ACHN (cell line): Measurements from ENCODE around the gene SCRN3.

Source experiments
- DNase-seq: peaks from one replicate; pipeline ENCODE4 v3.0.0-alpha.2; 2015
- in situ Hi-C: cut with HindIII; loops from 2 replicates; pipeline ENCODE4 v1.10.0; 2017; ENCODE audit warnings: low sequenced_read_pairs, low pct_ligation_motif_present, low pct_unique_long_range_greater_than_20kb

Gene SCRN3

GRCh38 chr2:174450021-174450816 is 54.7 kb downstream of the SCRN3 start:
- in situ Hi-C loops = no loop called here
- DNase-seq = no peak

DNA sequence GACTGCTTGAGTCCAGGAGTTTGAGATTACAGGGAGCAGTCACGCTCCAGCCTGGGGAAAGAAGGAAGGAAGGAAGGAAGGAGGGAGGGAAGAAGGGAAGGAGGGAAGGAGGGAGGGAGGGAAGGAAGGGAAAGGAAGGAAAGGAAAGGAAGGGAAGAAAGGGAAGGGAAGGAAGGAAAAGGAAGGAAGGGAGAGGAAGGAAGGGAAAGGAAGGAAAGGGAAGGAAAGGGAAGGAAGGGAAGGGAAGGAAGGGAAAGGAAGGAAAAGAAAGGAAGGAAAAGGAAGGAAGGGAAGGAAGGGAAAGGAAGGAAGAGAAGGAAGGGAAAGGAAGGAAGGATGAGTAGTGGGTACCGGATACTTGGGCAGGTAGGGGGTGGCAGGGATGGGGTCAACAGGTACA is 59.0 kb downstream of the SCRN3 start:
- no peak for DNase-seq
- in situ Hi-C loops = no loop called here

DNA sequence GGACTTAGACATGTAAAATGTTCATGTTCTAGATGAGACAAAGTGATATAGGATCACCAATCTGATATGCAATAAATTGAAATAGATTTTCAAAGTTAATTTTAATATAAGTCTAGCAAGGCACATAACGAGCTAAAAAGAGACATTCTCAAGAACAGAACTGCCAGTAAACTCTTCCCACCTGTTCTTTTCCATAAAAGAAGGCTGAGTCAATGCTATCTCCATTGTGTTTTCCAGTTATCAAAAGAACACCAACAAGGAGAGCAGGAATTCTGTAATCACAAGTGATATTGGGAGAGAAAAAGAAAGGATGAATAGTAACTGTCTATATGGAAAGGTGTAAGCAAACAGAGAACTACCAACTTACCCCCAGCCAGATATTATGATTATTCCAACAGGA is 65.7 kb downstream of the SCRN3 start:
- no peak for DNase-seq
- in situ Hi-C loops = no loop called here

- in situ Hi-C loops = no loop called here
- peak; percentile 28 for DNase-seq
These were observed 69.8 kb downstream of the SCRN3 start for GRCh38 chr2:174465327-174465726.

- in situ Hi-C loops = no loop called here
- no peak for DNase-seq
These were observed 78.3 kb downstream of the SCRN3 start for GRCh38 chr2:174473796-174474195.

DNA sequence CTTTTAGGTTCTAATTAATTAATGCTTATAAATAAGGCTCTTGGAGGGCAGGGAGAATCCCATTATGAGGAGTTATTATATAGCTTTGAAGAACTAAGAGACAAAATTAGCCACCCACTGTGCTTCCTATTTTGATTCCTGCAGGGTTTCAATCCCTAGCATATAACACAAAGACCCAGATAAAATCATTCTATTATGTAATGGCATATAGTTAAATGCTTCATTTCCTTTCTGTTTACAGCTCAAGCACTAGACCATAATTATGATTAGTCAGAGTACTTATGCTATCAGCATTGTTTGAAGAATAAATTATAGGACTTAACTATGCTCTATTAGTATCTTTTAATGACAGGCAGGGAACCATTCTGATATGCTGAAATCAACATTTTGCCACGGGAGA is 82.2 kb downstream of the SCRN3 start:
- in situ Hi-C loops = no loop called here
- DNase-seq = no peak
